ENCODE data around the gene PIAS4. TPM values are rescaled to one million over a fixed set of nuclear protein-coding genes. Genes with fewer than 3 reads are reported as not detected.

PIAS4 gene
- total and polyA plus RNA-seq, 2 of the 13 experiments (the other 11 are each of a cell fraction or from before 2014, with no cell fraction given), result 9.0 to 20.1 TPM

GRCh38 chr19:4052993-4053422 is 45.5 kb downstream of the PIAS4 start:
- Histone ChIP-seq H3K9me3 (ENCODE audit: low read length) (no peaks in the 10 kb centered on the region), H2AFZ (ENCODE audit: low read length) (no peak overlapping the region), H3K36me3 (replicated peaks in 1 of 2; ENCODE audit: control insufficient read depth in 1 of 2, insufficient read depth in 2 of 2, low read length in 2 of 2) (peaks cover 31 to 60% of the 10 kb centered on the region in 2 experiments), H4K20me1 (ENCODE audit: insufficient read depth, low read length) (peaks cover 45% of the 10 kb centered on the region; the same call in 1 of the 2 replicates), H3K4me2 (ENCODE audit: low read depth, low read length) (peak overlapping the region; percentile 54), H3K4me3 (replicated peaks in 1 of 3; ENCODE audit: insufficient read depth in 1 of 3, low read depth in 2 of 3, low read length in 3 of 3) (peak overlapping the region in 1 of 3 experiments; percentile 37; a peak in 2 of 6 replicates), H3K4me1 (ENCODE audit: insufficient read depth, low read length) (peaks cover 39% of the 10 kb centered on the region), H3K27me3 (ENCODE audit: control insufficient read depth in 1 of 2, insufficient read depth in 2 of 2, low read length in 2 of 2) (no peaks in the 10 kb centered on the region), H3K27ac (ENCODE audit: extremely low read length, insufficient read depth, low read length) (peak overlapping the region; percentile 99), H3K9ac (ENCODE audit: insufficient read depth, low read depth, low read length) (peak overlapping the region; percentile 31), H3K79me2 (ENCODE audit: insufficient read depth, low read length) (peaks cover 65% of the 10 kb centered on the region)
- ChIA-PET CTCF (ENCODE audit: low intra/inter-chr PET ratio, low total read pairs) (no interaction called here), POLR2A (interaction anchor here (1.2 to 2.6 kb wide), 10 partner anchors 11 to 289 kb away, joined by 3 to 16 read pairs (median 6); partner anchors contain the start of genes EEF2, PIAS4 and ZBTB7A)
- ATAC-seq (peak; percentile 17), FAIRE-seq (no peak), DNase-seq (ENCODE audit: low spot score) (peak; percentile 36)
- 50% methylated on average over 13 of the region's 13 CpGs for WGBS (ENCODE audit: low lambda C conversion rate)
- intact Hi-C loops (cut with micrococcal nuclease; ENCODE audit: unreplicated experiment) (loop anchor here (1.0 to 10.0 kb wide), 2 partner anchors 63 to 92 kb away; no protein-coding TSS in a partner anchor), in situ Hi-C loops (cut with HindIII; ENCODE audit: extremely low pct_ligation_motif_present, low pct_unique_long_range_greater_than_20kb) (no loop called here)
- no TSS peak for BruUV-seq (replicated peaks)
- TF ChIP-seq ZNF737 (CRISPR knock-in tag; IDR thresholded peaks at IDR 0.05; ENCODE audit: borderline replicate concordance) (0 out of 2 replicates have a peak, but pooled peaks have one; percentile 24), NCOR1 (IDR thresholded peaks at IDR 0.05; ENCODE audit: borderline replicate concordance, low read length) (peak; percentile 10; the same call in 1 of the 2 replicates), ZNF619 (CRISPR knock-in tag; IDR thresholded peaks at IDR 0.05) (peak; percentile 8; the same call in 1 of the 2 replicates), HNF1B (CRISPR knock-in tag; IDR thresholded peaks at IDR 0.05) (0 out of 2 replicates have a peak, but pooled peaks have one; percentile 1), MXD1 (CRISPR knock-in tag; IDR thresholded peaks at IDR 0.05) (0 out of 2 replicates have a peak, but pooled peaks have one; percentile 13), ZBTB3 (CRISPR knock-in tag; IDR thresholded peaks at IDR 0.05; ENCODE audit: borderline replicate concordance, low read depth) (0 out of 2 replicates have a peak, but pooled peaks have one; percentile 9), FOSL2 (CRISPR knock-in tag; IDR thresholded peaks at IDR 0.05) (no peak), BORCS8-MEF2B (CRISPR knock-in tag; IDR thresholded peaks at IDR 0.05) (0 out of 2 replicates have a peak, but pooled peaks have one; percentile 13), ARHGAP35 (CRISPR knock-in tag; IDR thresholded peaks at IDR 0.05; ENCODE audit: borderline replicate concordance) (0 out of 2 replicates have a peak, but pooled peaks have one; percentile 15), ZNF138 (CRISPR knock-in tag; IDR thresholded peaks at IDR 0.05; ENCODE audit: low read depth) (0 out of 2 replicates have a peak, but pooled peaks have one; percentile 6), NPAS2 (CRISPR knock-in tag; IDR thresholded peaks at IDR 0.05; ENCODE audit: borderline replicate concordance) (peak; percentile 81; the same call in 1 of the 2 replicates), YY1 (IDR thresholded peaks at IDR 0.05; ENCODE audit: insufficient read depth, insufficient replicate concordance, low read depth, low read length) (no peak), ZNF605 (CRISPR knock-in tag; IDR thresholded peaks at IDR 0.05) (0 out of 2 replicates have a peak, but pooled peaks have one; percentile 53), ZNF530 (CRISPR knock-in tag; IDR thresholded peaks at IDR 0.05; ENCODE audit: low read depth) (no peak), BATF2 (CRISPR knock-in tag; IDR thresholded peaks at IDR 0.05) (no peak), ZBTB38 (CRISPR knock-in tag; IDR thresholded peaks at IDR 0.05) (peak; percentile 9; the same call in 1 of the 2 replicates), PHF8 (CRISPR knock-in tag; IDR thresholded peaks at IDR 0.05) (peak; percentile 8; the same call in 1 of the 2 replicates), ZNF782 (CRISPR knock-in tag; IDR thresholded peaks at IDR 0.05; ENCODE audit: borderline replicate concordance) (peak; percentile 49; the same call in 1 of the 2 replicates), PAX8 (CRISPR knock-in tag; IDR thresholded peaks at IDR 0.05; ENCODE audit: borderline replicate concordance) (0 out of 2 replicates have a peak, but pooled peaks have one; percentile 11), MXI1 (IDR thresholded peaks at IDR 0.05; ENCODE audit: borderline replicate concordance, low read depth, low read length) (peak; percentile 23; the same call in 1 of the 3 replicates), SALL2 (CRISPR knock-in tag; IDR thresholded peaks at IDR 0.05) (no peak)

Measured in HepG2 (cell line).